Endothelial cell of hepatic sinusoid (primary cell): ENCODE results near the gene RIPK1.

ENCODE experiments used
- in situ Hi-C: cut with HindIII; loops from 2 replicates; pipeline ENCODE4 v1.10.0; 2017; ENCODE audit warnings: low sequenced_read_pairs

Gene RIPK1

GRCh38 chr6:3159805-3160781, 91.8 kb downstream of the RIPK1 start:
- in situ Hi-C loops: no loop called here

DNA sequence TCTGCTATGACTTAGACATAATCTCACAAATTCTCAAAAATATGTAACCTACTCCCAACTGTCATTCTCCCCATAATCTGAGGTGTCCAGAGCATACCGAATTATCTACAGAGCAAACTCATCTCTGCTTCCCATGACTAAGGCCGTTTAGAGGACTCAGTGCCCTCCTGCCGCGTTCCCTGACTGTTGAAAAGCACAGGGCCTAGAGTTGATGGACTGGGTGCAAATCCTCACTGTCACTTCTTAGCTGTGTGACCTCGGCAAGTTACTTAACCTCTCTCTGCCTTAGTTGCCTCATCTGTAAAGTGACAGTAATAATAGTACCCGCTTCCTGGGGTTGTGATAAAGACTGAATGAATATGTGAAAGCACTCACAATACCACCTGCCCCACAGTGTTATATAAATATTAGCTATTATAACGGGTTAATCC, 93.8 kb downstream of the RIPK1 start:
- in situ Hi-C loops: no loop called here

DNA sequence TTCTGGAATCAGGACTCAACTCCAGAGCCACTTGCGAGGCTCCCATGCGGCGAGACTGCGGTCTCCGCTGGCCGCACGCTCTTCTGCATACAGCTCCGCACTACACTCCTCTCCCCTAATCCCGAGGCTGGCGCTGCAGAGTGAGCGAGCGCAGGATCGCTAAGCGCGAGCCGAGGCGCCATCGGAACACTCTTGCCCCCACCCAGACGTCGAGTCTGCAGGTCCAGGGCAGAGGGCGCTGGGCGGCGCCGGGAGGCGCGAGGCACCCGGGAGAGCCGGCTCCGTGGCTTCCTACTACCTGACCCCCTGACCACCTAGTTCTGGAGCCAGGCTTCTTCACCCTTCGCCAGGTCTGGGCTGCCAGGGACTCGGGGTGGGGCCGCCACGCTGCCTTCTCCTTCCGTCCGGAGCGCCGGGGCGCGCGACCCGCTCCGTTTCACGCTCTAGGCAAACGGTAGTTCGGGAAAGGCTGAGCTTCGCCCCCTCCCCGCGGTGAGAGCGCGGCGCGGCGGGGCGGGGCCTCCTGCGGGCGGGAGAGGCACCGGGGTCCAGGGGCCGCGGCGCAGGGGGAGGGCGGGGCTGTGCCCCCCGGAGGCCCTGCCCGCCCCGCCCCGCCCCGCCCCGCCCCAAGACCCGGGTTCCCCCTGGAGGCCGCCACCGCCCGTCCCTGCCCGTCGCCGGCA, 94.4 kb downstream of the RIPK1 start:
- in situ Hi-C loops: no loop called here

DNA sequence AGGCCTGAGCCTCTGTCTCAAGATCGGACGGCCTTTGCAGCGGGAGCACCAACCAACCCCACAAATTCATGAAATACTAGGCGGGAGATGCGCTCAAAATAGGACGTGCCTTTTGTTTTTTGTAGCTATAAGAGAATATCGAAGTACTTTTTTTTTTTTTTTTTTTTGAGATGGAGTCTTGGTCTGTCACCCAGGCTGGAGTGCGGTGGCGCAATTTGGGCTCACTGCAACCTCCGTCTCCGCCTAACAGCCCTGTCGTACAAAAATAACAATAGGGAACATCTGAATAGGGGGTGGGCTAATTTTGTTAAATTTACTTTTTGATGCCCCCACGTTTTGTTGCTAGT, 94.9 kb downstream of the RIPK1 start:
- in situ Hi-C loops: no loop called here

DNA sequence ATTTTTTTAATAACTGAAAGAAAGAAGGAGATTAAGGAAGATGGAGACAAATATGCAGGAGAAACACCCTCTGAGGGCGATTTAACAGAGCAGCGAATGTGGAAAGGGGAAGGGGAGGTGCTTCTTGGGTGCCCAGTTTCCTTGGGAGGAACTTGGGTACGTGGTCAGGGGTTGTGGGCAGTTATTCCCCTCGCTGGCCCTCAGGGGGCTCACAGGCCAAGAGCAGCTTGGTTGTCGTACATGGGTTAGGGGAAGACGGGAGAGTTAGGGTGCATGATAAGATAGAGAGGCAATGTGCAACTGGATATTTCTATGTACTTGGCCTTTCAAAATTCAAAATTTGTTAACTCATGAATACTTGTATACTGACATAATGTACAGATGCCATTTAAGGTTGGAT, 96.1 kb downstream of the RIPK1 start:
- in situ Hi-C loops: no loop called here
